HG03571 (cell line): ENCODE results near the gene LLCFC1.

ENCODE experiments used
- ATAC-seq: cut with Tn5 transposase; IDR thresholded peaks from one replicate; pipeline ENCODE4 v1.9.1; 2021; ENCODE audit not compliant: unreplicated experiment

Gene LLCFC1

GRCh38 chr7:142910031-142910433, 29.3 kb upstream of the LLCFC1 start:
- ATAC-seq: no peak

- ATAC-seq: no peak
Observed at GRCh38 chr7:142910481-142910880, 28.8 kb upstream of the LLCFC1 start.

GRCh38 chr7:142913051-142913450, 26.2 kb upstream of the LLCFC1 start:
- no peak for ATAC-seq

DNA sequence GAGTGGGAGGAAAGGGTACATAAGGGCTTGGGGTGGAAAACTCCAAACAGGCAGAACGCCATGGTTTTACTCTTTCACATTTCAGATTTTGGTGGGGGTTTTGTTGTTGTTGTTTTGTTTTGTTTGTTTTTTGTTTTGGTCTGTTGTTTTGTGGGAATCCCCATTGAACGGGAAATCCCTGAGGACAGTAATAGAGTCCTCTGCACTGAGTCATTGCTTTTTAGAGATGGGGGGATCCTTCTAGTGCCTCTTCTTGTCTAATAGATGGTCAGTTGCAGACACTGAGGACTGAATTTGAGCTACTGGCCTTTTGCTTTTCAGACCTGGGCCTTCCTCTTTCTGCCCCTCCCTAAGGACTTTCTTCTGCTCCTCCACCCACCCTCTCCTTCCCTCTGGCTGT, 25.7 kb upstream of the LLCFC1 start:
- no peak for ATAC-seq

GRCh38 chr7:142914121-142914520, 25.2 kb upstream of the LLCFC1 start:
- no peak for ATAC-seq

GRCh38 chr7:142915315-142915714, 24.0 kb upstream of the LLCFC1 start:
- ATAC-seq: no peak

- ATAC-seq: no peak
Observed at GRCh38 chr7:142916508-142916907, 22.8 kb upstream of the LLCFC1 start.

DNA sequence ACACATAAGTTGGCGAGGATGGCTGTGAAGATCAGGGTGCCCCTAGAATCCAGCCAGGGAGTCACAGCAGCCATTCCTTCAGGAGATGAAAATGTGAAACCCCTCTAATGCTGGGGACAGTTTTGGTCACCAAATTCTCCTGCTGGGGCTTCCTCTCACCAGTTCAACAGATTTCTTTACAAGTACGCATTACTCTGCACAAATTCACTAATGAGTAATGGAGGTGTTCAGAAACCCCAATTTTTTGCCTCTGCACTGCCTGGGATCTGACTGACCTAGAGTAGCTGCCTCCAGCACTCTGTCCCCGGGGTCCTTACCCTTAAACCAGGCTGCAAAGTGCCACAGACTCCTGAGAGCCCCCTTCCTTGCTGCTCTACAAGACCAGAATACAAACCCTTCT, 21.8 kb upstream of the LLCFC1 start:
- ATAC-seq: no peak

- no peak for ATAC-seq
Observed at GRCh38 chr7:142918901-142919300, 20.4 kb upstream of the LLCFC1 start.

- ATAC-seq: no peak
Observed at GRCh38 chr7:142919656-142920055, 19.6 kb upstream of the LLCFC1 start.

- no peak for ATAC-seq
Observed at GRCh38 chr7:142923391-142923790, 15.9 kb upstream of the LLCFC1 start.

GRCh38 chr7:142925413-142925812, 13.9 kb upstream of the LLCFC1 start:
- no peak for ATAC-seq

DNA sequence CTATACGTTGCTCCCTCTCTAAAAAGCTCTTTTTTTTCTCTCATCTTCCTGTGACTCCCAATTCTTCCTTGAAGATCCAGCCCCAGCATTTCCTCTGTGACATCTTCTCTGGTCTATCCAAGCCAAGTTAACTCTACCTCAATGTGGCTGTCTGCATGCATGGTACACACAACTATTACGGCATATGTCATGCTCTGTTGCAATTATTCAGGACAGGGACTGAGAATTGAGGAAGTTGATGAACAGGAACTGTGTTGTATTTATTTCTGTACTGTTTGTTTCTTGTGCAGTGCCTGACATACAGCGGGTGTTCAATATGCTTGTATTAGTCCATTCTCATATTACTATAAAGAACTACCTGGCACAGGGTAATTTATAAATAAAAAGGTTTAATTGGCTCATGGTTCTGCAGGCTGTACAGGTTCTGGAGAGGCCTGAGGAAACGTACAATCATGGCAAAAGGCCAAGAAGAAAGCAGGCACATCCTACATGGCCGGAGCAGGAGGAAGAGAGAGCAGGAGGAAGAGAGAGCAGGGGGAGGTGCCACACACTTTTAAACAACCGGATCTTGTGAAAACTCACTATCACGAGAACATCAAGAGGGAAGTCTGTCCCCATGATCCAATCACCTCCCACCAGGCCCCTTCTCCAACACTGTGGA, 12.1 kb upstream of the LLCFC1 start:
- ATAC-seq: no peak

- no peak for ATAC-seq
Observed at GRCh38 chr7:142927949-142928348, 11.3 kb upstream of the LLCFC1 start.

- ATAC-seq: no peak
Observed at GRCh38 chr7:142930126-142930730, 9.1 kb upstream of the LLCFC1 start.

- ATAC-seq: no peak
Observed at GRCh38 chr7:142932386-142933091, 6.7 kb upstream of the LLCFC1 start.

GRCh38 chr7:142933092-142933475, 6.2 kb upstream of the LLCFC1 start:
- ATAC-seq: no peak

DNA sequence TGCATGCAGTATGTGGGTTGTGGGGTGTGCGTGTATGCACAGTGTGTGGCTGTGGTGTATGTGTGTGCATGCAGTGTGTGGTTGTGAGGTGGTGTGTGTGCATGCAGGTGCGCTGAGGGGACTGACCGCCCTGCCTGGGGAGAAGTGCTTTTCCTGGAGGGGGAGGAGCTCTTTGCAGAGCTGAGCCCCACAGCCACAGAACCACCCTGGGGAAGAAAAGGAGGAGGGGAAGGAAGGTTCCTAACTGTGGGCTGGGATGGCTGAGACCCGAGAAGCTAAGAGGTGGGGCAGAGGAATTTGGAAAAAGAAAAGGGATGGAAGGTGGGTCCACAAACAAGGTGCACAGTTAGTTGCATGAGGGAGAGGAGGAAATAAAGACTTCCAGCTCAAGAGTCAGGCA, 5.7 kb upstream of the LLCFC1 start, which contains the start of gene TRPV5:
TSS of gene TRPV5 (minus strand) at position 123 of the 400 bp plus-strand sequence. CDS start 287 bp downstream, outside the sequence.
- ATAC-seq: no peak

DNA sequence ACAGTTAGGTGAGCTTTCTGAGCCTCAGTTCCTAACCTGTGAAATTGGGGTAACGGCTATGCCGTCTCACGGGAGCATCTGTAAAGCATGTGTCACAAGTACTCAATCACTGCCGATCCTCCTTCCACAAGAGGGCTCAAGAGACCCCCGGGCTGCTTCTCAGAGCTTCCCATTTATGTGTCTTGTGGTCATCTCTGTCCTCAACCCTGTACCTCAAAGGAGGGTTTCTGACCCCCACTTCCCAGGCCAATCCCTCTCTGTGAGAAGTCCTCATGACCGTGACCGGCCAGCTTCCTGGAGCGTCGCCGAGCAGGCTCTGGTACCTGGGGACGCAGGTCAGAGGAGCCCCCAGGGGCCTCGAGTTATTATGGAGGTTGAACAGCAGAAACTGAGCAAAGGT, 5.2 kb upstream of the LLCFC1 start:
- ATAC-seq: no peak

GRCh38 chr7:142935941-142936565, 3.2 kb upstream of the LLCFC1 start:
- no peak for ATAC-seq

- ATAC-seq: no peak
Observed at GRCh38 chr7:142938611-142939010, 673 bp upstream of the LLCFC1 start.
